GM18505 (cell line): ENCODE measurements around the gene RAB30.

Experiments used
- ATAC-seq: cut with Tn5 transposase; IDR thresholded peaks from one replicate; pipeline ENCODE4 v1.9.1; 2021; ENCODE audit not compliant: unreplicated experiment
- POLR2A ChIP-seq: IDR thresholded peaks from 4 replicates; pipeline ENCODE4 v1.6.1; 2011; ENCODE audit warnings: borderline replicate concordance; ENCODE audit not compliant: insufficient read depth, insufficient read length; ENCODE audit errors: extremely low read depth

RAB30 gene

DNA sequence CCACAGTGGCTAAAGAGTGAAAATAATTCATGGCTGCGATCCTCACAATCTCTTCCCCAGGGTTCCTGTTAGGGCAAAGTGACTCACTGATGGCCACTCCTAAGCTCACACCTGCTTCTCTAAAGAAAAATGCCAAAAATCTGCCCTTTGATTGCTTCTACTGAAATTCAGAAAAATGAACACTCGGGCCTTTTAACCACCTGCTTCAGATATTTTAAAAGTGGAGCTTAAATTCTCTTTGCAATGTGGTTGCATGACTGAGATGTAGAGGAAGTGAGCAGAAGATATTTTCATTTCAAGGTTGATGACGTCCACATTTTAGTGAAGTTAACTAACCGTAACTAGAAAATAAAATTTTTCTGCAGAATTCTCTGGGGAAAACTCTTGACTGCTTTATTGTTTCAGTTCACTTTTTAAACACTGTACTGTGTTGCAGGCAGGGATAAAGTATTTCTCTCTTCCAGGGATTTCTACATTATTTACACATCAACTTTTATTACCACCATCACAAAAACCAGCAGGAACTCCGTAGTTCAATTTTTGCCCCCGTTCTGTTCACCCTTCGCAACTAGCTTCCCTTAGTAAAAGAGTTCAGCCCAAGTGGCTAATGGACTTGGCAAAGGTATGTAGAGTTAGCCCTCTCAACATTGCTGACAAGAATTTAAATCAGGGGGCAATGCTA lies 8.5 kb downstream of the RAB30 start:
- TF ChIP-seq POLR2A, result no peak
- ATAC-seq, result peak; percentile 64

DNA sequence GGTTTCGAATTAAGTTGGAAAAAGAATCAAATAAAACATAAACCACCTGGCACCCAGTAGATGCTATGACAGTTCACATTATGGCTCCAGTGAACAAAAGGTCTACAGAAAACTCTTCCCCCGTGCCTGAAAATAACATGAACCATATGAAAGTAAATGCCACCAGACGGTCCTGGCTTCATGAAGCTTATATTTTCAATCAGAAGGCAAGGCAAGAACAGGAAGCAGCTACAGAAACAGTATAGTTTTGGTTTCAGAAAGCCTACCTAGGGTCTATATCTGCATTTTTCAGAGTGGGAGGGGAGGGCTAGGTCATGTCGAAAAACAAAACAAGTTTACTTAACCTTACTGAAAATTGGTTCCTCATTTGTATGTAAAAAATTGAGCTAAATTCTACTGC lies 9.8 kb downstream of the RAB30 start:
- no peak for TF ChIP-seq POLR2A
- peak; percentile 66 for ATAC-seq

DNA sequence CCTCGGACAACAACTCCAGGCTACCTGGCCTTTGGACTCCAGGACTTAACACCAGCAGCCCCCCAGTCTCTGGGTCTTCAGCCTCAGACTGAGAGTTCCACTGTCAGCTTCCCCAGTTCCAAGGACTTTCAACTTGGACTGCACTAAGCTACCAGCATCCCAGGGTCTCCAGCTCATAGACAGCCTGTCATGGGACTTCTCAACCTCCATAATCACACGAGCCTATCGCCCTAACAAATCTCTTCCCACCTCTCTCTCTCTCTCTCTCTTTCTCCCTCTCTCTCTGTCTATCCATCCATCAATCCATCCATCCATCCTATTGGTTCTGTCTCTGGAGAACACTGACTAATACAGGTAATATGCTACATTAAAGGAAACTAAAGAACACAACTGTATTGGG lies 10.7 kb downstream of the RAB30 start:
- no peak for TF ChIP-seq POLR2A

DNA sequence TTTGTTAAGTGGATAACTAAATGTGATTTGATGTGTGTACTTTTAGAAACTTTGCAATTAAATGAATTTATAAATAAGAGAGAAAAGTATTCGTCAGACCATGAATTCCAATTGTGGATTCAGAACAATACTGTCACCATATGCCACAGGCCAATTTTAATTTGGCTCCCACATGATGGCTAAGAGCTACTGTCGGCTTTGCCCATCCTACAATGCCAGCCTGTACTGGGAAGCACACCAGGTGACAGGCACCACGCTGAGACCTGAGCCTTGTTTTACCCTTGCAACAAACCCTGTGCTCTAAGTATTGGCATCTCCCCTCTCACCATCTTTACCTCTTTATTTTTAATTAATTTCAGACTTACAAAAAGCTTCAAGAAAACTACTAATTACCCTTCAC lies 14.0 kb downstream of the RAB30 start:
- no peak for ATAC-seq
- TF ChIP-seq POLR2A, result no peak

More for the DNA sequence above, 10.7 kb downstream of the RAB30 start:
- no peak for ATAC-seq

DNA sequence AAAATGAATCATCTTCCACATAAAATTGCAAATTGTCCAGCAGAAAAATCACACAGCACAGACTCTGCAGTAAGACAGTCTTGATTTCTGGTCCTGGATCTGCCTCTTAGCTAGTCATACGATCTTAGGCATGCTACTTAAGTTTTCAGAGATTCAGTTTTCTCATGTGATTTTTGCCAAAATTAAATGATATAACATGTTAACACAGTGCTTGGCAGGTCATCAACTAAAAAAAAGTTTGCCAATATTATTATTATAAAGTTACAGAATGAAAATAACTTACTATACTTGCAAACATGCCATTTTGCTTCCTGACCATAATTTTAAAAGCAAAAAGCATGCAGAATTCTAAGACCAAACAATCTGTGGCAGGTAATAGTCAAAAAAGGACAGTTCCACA lies 15.1 kb downstream of the RAB30 start:
- ATAC-seq, result no peak
- TF ChIP-seq POLR2A, result no peak

DNA sequence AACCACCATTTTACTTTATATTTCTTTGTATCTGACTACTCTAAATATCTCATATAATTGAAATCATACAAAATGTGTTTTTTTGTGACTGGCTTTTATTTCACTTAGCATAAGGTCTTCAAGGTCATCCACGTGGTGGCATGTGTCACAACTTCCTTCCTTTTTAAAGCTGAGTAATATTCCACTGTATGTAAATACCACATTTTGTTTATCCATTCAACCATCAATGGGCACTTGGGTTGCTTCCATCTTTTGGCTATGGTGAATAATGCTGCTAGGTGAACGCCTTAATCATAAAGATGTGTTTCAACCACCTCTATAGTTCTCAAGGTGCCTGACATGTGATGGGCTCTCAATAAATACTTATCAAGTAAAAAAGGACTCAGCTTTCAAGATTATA lies 15.5 kb downstream of the RAB30 start:
- no peak for ATAC-seq
- TF ChIP-seq POLR2A, result no peak

DNA sequence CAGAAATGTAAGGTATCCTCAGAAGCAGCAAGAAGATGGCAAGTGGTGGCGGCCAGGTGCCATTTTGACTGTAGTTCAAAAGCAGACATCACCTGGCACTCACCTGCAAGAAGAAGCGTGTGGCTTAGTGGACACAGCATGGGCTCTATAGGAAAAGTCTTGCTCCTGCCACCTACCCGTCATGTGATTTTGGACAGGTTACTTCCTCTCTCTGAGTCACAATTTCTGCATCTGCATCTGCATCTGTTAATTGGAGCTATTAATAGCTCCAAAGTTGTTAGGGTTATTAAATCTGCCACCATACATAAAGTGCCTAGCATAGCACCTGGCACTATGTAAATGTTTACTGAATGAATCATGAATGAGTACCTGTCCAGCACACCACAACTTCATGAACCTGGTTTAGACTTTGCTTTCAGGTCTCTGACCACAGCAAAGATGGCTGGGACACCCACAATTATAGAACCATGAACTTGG lies 16.8 kb downstream of the RAB30 start:
- TF ChIP-seq POLR2A, result no peak
- peak; percentile 41 for ATAC-seq

DNA sequence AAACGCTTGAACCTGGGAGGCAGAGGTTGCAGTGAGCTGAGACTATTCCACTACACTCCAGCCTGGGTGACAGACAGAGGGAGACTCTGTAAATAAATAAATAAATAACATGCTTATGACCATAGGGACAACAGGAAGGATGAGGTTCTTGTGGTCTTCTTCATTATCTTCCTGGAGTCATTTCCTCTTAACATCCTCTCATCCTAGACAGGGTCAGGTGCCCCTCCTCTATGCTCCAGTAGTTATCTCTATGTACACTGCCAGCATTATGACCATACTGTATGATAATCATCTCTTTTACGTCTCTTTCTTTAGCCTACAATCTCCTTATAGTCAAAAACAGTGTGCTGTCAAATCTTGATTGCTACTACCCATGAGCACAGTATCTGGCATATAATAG lies 17.7 kb downstream of the RAB30 start:
- ATAC-seq, result peak; percentile 75
- no peak for TF ChIP-seq POLR2A

DNA sequence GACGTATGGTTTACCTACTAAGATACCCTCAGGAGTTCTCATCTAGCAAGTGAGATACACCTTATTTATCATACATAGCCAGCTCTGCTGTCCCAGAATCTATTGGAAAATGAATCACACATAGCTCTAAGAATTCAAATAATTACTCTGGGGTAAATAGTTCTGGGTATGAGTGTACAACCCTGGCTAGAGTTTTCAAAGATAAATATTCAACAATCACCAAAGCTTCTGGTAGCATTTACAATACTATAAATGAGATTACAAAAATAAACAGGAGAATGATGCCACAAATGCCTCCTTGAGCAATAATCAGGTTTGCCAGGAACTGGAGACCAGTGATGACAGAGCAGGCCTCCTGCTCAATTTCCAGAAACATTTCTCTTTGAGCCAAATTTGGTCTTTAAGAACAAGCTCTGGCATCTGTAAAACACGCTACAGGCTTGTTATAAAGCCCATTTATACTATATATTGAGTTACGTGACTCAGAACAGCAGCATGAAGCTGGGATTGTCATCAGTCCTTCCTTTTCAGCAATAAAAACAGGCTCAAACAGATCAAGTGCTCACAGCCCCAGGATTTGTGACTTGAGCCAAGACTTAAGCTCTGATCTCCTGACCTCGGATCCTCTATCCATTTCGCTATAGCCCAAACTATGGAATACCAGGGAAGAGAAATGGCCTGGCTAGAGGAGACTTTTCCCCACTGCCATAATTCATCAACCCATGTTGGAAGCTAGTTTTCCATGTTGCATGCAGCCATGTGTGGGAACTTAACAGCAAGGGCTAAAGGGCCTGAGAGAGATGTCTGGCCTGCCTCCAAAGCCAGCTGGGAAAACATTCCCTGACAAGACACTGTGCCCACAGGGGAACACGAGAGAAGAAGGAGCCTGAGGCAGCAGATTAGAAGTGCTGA lies 19.7 kb downstream of the RAB30 start:
- no peak for ATAC-seq
- no peak for TF ChIP-seq POLR2A

DNA sequence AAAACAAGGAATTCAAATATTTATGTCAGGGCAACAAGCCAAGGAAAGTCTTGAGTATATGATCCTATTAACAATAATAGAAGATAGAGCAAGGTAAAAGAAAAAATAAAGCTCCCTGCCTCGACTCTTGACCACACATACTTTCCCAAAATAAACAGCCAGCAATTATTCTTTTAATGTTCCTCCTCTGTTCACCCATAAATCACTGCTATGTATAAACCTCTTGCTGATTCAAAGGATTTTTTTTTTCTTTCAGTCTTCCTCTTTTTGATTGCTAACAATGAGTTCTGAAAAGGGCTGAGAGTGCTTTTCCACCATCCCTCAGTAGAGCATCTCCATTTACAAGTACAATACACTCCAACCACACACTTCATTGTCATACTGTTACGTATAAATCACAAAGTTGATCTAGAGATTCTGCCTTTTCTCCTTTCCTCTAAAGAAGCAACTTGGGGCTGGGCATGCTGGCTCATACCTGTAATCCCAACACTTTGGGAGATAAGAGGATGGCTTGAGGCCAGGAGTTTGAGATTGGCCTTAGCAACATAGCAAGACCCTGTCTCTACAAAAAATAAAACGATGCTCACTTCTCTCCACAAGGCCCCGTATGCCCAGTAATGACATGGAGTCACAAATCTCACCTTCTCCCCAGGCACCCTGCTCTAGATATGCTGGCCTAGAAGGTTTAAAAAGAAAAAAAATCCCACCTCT lies 24.0 kb downstream of the RAB30 start:
- TF ChIP-seq POLR2A, result no peak
- ATAC-seq, result no peak

DNA sequence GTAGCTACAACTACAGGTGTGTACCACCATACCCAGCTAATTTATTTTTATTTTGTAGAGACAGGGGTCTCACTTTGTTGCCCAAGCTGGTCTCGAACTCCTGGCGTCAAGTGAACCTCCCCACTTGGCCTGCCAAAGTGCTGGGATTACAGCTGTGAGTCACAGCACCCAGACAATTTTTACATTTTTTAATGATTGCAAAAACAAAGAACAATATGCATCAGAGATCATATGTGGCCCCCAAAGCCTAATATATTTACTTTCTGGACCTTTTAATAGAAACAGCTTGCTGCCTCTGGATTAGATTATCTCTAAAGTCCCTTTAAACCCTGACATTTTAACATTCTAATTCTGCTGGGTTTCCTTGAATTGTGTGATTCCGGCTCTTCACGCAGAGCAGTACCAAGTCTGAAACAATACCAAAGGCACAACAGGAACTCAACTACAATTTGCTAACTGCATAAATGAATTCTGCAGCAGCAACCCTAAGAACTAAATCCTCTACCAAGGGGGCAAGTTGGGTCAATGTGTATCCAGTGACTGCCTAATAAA lies 25.0 kb downstream of the RAB30 start:
- no peak for ATAC-seq
- TF ChIP-seq POLR2A, result no peak

DNA sequence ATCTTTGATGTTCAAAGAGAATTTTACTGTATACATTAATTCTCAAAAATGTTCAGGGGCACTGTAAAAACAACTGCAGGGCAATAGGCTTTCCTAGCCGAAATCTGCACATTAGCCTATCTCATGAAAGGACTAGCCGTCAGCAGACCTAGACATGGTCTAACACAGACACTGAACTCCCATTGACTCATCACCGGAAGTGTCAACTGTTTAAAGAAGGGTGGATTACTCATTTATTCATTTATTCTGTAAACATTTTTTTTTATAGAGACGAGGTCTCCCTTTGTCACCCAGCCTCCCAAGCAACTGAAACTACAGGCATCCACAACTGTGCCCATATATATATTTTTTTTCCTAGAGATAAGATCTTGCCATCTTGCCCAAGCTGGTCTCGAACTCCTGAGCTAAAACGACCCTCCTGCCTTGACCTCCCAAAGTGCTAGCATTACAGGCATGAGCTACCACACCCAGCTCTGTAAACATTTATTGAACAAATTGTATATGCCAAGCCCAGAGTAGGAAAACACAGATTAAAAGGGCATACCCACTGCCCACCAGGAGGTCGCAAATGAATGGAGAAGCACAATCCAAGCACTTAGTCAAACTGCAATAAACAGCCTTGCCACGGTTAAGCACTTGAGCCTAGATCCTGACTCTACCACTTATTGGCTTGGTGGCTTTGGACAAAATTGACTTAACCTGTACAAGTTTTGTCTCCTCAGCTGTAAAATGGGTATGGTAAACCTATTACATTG lies 26.6 kb downstream of the RAB30 start:
- no peak for ATAC-seq
- no peak for TF ChIP-seq POLR2A
